ENCODE measurements around the gene MAX.

Gene MAX

GRCh38 chr14:65109357-65109756, 7.0 kb upstream of the MAX start:
- Histone ChIP-seq H3K4me1 (ENCODE audit: control insufficient read depth, insufficient read depth, low read depth, low read length) (no peaks in the 10 kb centered on the region), H3K4me3 (ENCODE audit: insufficient read depth in 1 of 2, low read depth in 1 of 2, low read length in 2 of 2) (no peak overlapping the region), H3K9me3 (ENCODE audit: control insufficient read depth, low read length) (no peaks in the 10 kb centered on the region), H2AFZ (ENCODE audit: low read depth, low read length) (no peak overlapping the region), H3K79me1 (replicated peaks; ENCODE audit: low read length, poor library complexity, severe bottlenecking) (no peaks in the 10 kb centered on the region), H3K36me3 (ENCODE audit: control insufficient read depth in 1 of 2, insufficient read depth in 2 of 2, low read depth in 1 of 2, low read length in 2 of 2) (no peaks in the 10 kb centered on the region), H3K4ac (ENCODE audit: low read depth in 1 of 2, low read length in 2 of 2) (no peak overlapping the region), H3K23ac (ENCODE audit: low read length in 2 of 2) (no peak overlapping the region), H4K8ac (ENCODE audit: low read length) (no peak overlapping the region), H2BK15ac (ENCODE audit: low read depth, poor library complexity, severe bottlenecking) (no peak overlapping the region), H3K14ac (ENCODE audit: low read length in 2 of 2) (no peak overlapping the region), H3K27me3 (ENCODE audit: control insufficient read depth in 1 of 2, insufficient read depth in 1 of 2, low read length in 2 of 2) (peaks cover 6 to 7% of the 10 kb centered on the region in 2 experiments), H3K4me2 (ENCODE audit: low read length, poor library complexity, severe bottlenecking) (no peak overlapping the region), H2AK5ac (ENCODE audit: low read length, severe bottlenecking) (no peak overlapping the region), H2BK5ac (ENCODE audit: low read depth, low read length, poor library complexity, severe bottlenecking) (no peak overlapping the region), H3K18ac (ENCODE audit: low read depth in 1 of 2, low read length in 2 of 2) (no peak overlapping the region), H4K91ac (ENCODE audit: low read length) (no peak overlapping the region), H2BK120ac (ENCODE audit: low read depth, low read length) (no peak overlapping the region), H3K9ac (ENCODE audit: low read length) (no peak overlapping the region), H3K27ac (ENCODE audit: low read length, poor library complexity, severe bottlenecking) (no peak overlapping the region), H2BK12ac (ENCODE audit: low read length in 2 of 2) (no peak overlapping the region)
- WGBS, result 91% methylated on average over 4 of the region's 4 CpGs
- no peak for DNase-seq

- peaks cover 6 to 7% of the 10 kb centered on the region in 2 experiments for H3K27me3 ChIP-seq (ENCODE audit: control insufficient read depth in 1 of 2, insufficient read depth in 1 of 2, low read length in 2 of 2)
- H3K9me3 ChIP-seq (ENCODE audit: control insufficient read depth, low read length), result no peaks in the 10 kb centered on the region
- WGBS, result no CpG with 5 or more reads among the region's 1 CpG
Observed at GRCh38 chr14:65107200-65107599, 4.9 kb upstream of the MAX start.

GRCh38 chr14:65106736-65107135, 4.4 kb upstream of the MAX start:
- H2BK12ac ChIP-seq (ENCODE audit: low read length in 2 of 2), result no peak overlapping the region

More at GRCh38 chr14:65107200-65107599, 4.9 kb upstream of the MAX start:
- H2AFZ ChIP-seq (ENCODE audit: low read depth, low read length), result no peak overlapping the region
- H3K23ac ChIP-seq (ENCODE audit: low read length in 2 of 2), result no peak overlapping the region
- no peaks in the 10 kb centered on the region for H3K36me3 ChIP-seq (ENCODE audit: control insufficient read depth in 1 of 2, insufficient read depth in 2 of 2, low read depth in 1 of 2, low read length in 2 of 2)
- no peak for DNase-seq
- no peaks in the 10 kb centered on the region for H3K79me1 ChIP-seq (replicated peaks; ENCODE audit: low read length, poor library complexity, severe bottlenecking)
- peaks cover 2% of the 10 kb centered on the region for H3K4me1 ChIP-seq (ENCODE audit: control insufficient read depth, insufficient read depth, low read depth, low read length)
- H2BK12ac ChIP-seq (ENCODE audit: low read length in 2 of 2), result no peak overlapping the region
- no peak overlapping the region for H3K4me2 ChIP-seq (ENCODE audit: low read length, poor library complexity, severe bottlenecking)
- no peak overlapping the region for H3K14ac ChIP-seq (ENCODE audit: low read length in 2 of 2)
- no peak overlapping the region for H2BK120ac ChIP-seq (ENCODE audit: low read depth, low read length)
- H2AK5ac ChIP-seq (ENCODE audit: low read length, severe bottlenecking), result no peak overlapping the region
- no peak overlapping the region for H3K18ac ChIP-seq (ENCODE audit: low read depth in 1 of 2, low read length in 2 of 2)
- no peak overlapping the region for H3K4me3 ChIP-seq (ENCODE audit: insufficient read depth in 1 of 2, low read depth in 1 of 2, low read length in 2 of 2)
- H2BK5ac ChIP-seq (ENCODE audit: low read depth, low read length, poor library complexity, severe bottlenecking), result no peak overlapping the region
- H3K9ac ChIP-seq (ENCODE audit: low read length), result no peak overlapping the region
- H4K91ac ChIP-seq (ENCODE audit: low read length), result no peak overlapping the region
- no peak overlapping the region for H3K4ac ChIP-seq (ENCODE audit: low read depth in 1 of 2, low read length in 2 of 2)
- H3K27ac ChIP-seq (ENCODE audit: low read length, poor library complexity, severe bottlenecking), result no peak overlapping the region
- no peak overlapping the region for H4K8ac ChIP-seq (ENCODE audit: low read length)
- H2BK15ac ChIP-seq (ENCODE audit: low read depth, poor library complexity, severe bottlenecking), result no peak overlapping the region

GRCh38 chr14:65106316-65106715, 4.0 kb upstream of the MAX start:
- H2AK5ac ChIP-seq (ENCODE audit: low read length, severe bottlenecking), result no peak overlapping the region
- no peak overlapping the region for H3K23ac ChIP-seq (ENCODE audit: low read length in 2 of 2)
- H3K4me2 ChIP-seq (ENCODE audit: low read length, poor library complexity, severe bottlenecking), result no peak overlapping the region

More at GRCh38 chr14:65106736-65107135, 4.4 kb upstream of the MAX start:
- H3K4me2 ChIP-seq (ENCODE audit: low read length, poor library complexity, severe bottlenecking), result no peak overlapping the region
- H3K79me1 ChIP-seq (replicated peaks; ENCODE audit: low read length, poor library complexity, severe bottlenecking), result no peaks in the 10 kb centered on the region
- H3K9me3 ChIP-seq (ENCODE audit: control insufficient read depth, low read length), result no peaks in the 10 kb centered on the region
- H2BK5ac ChIP-seq (ENCODE audit: low read depth, low read length, poor library complexity, severe bottlenecking), result no peak overlapping the region
- no peak for DNase-seq
- no peak overlapping the region for H2BK120ac ChIP-seq (ENCODE audit: low read depth, low read length)
- H3K36me3 ChIP-seq (ENCODE audit: control insufficient read depth in 1 of 2, insufficient read depth in 2 of 2, low read depth in 1 of 2, low read length in 2 of 2), result no peaks in the 10 kb centered on the region
- no peak overlapping the region for H3K27ac ChIP-seq (ENCODE audit: low read length, poor library complexity, severe bottlenecking)
- no peak overlapping the region for H3K23ac ChIP-seq (ENCODE audit: low read length in 2 of 2)
- H4K8ac ChIP-seq (ENCODE audit: low read length), result no peak overlapping the region
- no peak overlapping the region for H3K4me3 ChIP-seq (ENCODE audit: insufficient read depth in 1 of 2, low read depth in 1 of 2, low read length in 2 of 2)
- no peak overlapping the region for H4K91ac ChIP-seq (ENCODE audit: low read length)
- no peak overlapping the region for H2AK5ac ChIP-seq (ENCODE audit: low read length, severe bottlenecking)
- no peak overlapping the region for H3K9ac ChIP-seq (ENCODE audit: low read length)
- H3K18ac ChIP-seq (ENCODE audit: low read depth in 1 of 2, low read length in 2 of 2), result no peak overlapping the region
- no peak overlapping the region for H3K14ac ChIP-seq (ENCODE audit: low read length in 2 of 2)
- no peak overlapping the region for H2AFZ ChIP-seq (ENCODE audit: low read depth, low read length)
- 69% methylated on average over 1 of the region's 1 CpG for WGBS
- peaks cover 2% of the 10 kb centered on the region for H3K4me1 ChIP-seq (ENCODE audit: control insufficient read depth, insufficient read depth, low read depth, low read length)
- H3K27me3 ChIP-seq (ENCODE audit: control insufficient read depth in 1 of 2, insufficient read depth in 1 of 2, low read length in 2 of 2), result peaks cover 5 to 7% of the 10 kb centered on the region in 2 experiments
- H2BK15ac ChIP-seq (ENCODE audit: low read depth, poor library complexity, severe bottlenecking), result no peak overlapping the region
- H3K4ac ChIP-seq (ENCODE audit: low read depth in 1 of 2, low read length in 2 of 2), result no peak overlapping the region

More at GRCh38 chr14:65106316-65106715, 4.0 kb upstream of the MAX start:
- Histone ChIP-seq H3K36me3 (ENCODE audit: control insufficient read depth in 1 of 2, insufficient read depth in 2 of 2, low read depth in 1 of 2, low read length in 2 of 2) (no peaks in the 10 kb centered on the region), H3K79me1 (replicated peaks; ENCODE audit: low read length, poor library complexity, severe bottlenecking) (no peaks in the 10 kb centered on the region), H4K8ac (ENCODE audit: low read length) (no peak overlapping the region), H3K4ac (ENCODE audit: low read depth in 1 of 2, low read length in 2 of 2) (no peak overlapping the region), H3K27me3 (ENCODE audit: control insufficient read depth in 1 of 2, insufficient read depth in 1 of 2, low read length in 2 of 2) (peaks cover 2 to 7% of the 10 kb centered on the region in 2 experiments), H2BK12ac (ENCODE audit: low read length in 2 of 2) (no peak overlapping the region), H3K14ac (ENCODE audit: low read length in 2 of 2) (no peak overlapping the region), H3K27ac (ENCODE audit: low read length, poor library complexity, severe bottlenecking) (no peak overlapping the region), H3K9ac (ENCODE audit: low read length) (no peak overlapping the region), H3K4me3 (ENCODE audit: insufficient read depth in 1 of 2, low read depth in 1 of 2, low read length in 2 of 2) (no peak overlapping the region), H3K9me3 (ENCODE audit: control insufficient read depth, low read length) (no peaks in the 10 kb centered on the region), H4K91ac (ENCODE audit: low read length) (no peak overlapping the region), H3K4me1 (ENCODE audit: control insufficient read depth, insufficient read depth, low read depth, low read length) (peaks cover 2% of the 10 kb centered on the region), H2AFZ (ENCODE audit: low read depth, low read length) (no peak overlapping the region), H2BK5ac (ENCODE audit: low read depth, low read length, poor library complexity, severe bottlenecking) (no peak overlapping the region), H3K18ac (ENCODE audit: low read depth in 1 of 2, low read length in 2 of 2) (no peak overlapping the region), H2BK15ac (ENCODE audit: low read depth, poor library complexity, severe bottlenecking) (no peak overlapping the region), H2BK120ac (ENCODE audit: low read depth, low read length) (no peak overlapping the region)
- 94% methylated on average over 3 of the region's 4 CpGs for WGBS
- no peak for DNase-seq
